Right atrium auricular region (tissue), 2 donors: Measurements from ENCODE around the gene ZNF862. TPM values are rescaled to one million over a fixed set of nuclear protein-coding genes. Genes with fewer than 3 reads are reported as not detected.

Experiments used
- DNase-seq: peaks from one replicate; pipeline ENCODE4 v3.0.0-alpha.2; 2019; ENCODE audit warnings: low spot score
- H3K27ac ChIP-seq, 2 donors: fragments of 200-600 bp; sonication (generic); 1 replicate in 1 of 2; 2 replicates in 1 of 2; pipeline ENCODE4 v1.5.1; 2016 to 2019
- H3K27me3 ChIP-seq, 2 donors: fragments of 200-600 bp; sonication (generic); one replicate each; pipeline versions ENCODE4 v1.5.1 to v1.6.0; 2017 to 2019
- H3K36me3 ChIP-seq: fragments of 200-600 bp; sonication (generic); one replicate; pipeline ENCODE4 v1.5.1; 2016
- H3K4me1 ChIP-seq, 2 donors: fragments of 200-600 bp; sonication (generic); one replicate each; pipeline versions ENCODE4 v1.5.1 to v1.6.0; 2017 to 2019
- H3K4me3 ChIP-seq, 2 donors: fragments of 200-600 bp; sonication (generic); 1 replicate in 1 of 2; 2 replicates in 1 of 2; pipeline ENCODE4 v1.5.1; 2017 to 2019; ENCODE audit warnings: mild to moderate bottlenecking in 1 of 2, moderate library complexity in 1 of 2
- H3K9me3 ChIP-seq, 2 donors: fragments of 200-600 bp; sonication (generic); one replicate each; pipeline ENCODE4 v1.5.1; 2019
- total RNA-seq, 2 donors: library from RNA; depleted of rRNA; stranded (reverse); fragments of >200 nt; gene quantifications; one replicate each; pipeline ENCODE4 v1.1.0, GENCODE V29; 2016
- TF ChIP-seq, protein P1 (sequence below), 2 donors: fragments of 200-600 bp; sonication (generic); IDR thresholded peaks; one replicate each; pipeline ENCODE4 v1.5.1; 2019; ENCODE audit warnings: antibody characterized with exemption in 2 of 2

The ZNF862 gene
- total RNA-seq = 10 to 100 TPM in 1 of 2 donors, 1 to 10 TPM in 1; 7.0 to 11.0 TPM

- TF ChIP-seq, protein P1, sequence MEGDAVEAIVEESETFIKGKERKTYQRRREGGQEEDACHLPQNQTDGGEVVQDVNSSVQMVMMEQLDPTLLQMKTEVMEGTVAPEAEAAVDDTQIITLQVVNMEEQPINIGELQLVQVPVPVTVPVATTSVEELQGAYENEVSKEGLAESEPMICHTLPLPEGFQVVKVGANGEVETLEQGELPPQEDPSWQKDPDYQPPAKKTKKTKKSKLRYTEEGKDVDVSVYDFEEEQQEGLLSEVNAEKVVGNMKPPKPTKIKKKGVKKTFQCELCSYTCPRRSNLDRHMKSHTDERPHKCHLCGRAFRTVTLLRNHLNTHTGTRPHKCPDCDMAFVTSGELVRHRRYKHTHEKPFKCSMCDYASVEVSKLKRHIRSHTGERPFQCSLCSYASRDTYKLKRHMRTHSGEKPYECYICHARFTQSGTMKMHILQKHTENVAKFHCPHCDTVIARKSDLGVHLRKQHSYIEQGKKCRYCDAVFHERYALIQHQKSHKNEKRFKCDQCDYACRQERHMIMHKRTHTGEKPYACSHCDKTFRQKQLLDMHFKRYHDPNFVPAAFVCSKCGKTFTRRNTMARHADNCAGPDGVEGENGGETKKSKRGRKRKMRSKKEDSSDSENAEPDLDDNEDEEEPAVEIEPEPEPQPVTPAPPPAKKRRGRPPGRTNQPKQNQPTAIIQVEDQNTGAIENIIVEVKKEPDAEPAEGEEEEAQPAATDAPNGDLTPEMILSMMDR (IDR thresholded peaks at IDR 0.05) = no peak
- Histone ChIP-seq H3K4me1 (peaks cover 0 to 14% of the 10 kb centered on the region in 2 donors), H3K27ac (peak within 1 kb of the TSS; percentile 89 to 90), H3K27me3 (no peaks in the 10 kb centered on the region), H3K9me3 (no peaks in the 10 kb centered on the region), H3K4me3 (peak within 1 kb of the TSS; percentile 75 to 86), H3K36me3 (no peaks in the 10 kb centered on the region)
- DNase-seq = peak; percentile 98
These were observed at the start of gene ZNF862 for GRCh38 chr7:149838224-149838991. TSS of gene ZNF862 (plus strand) at chr7:149838375. CDS start at chr7:149838612, 237 bp downstream.

DNA sequence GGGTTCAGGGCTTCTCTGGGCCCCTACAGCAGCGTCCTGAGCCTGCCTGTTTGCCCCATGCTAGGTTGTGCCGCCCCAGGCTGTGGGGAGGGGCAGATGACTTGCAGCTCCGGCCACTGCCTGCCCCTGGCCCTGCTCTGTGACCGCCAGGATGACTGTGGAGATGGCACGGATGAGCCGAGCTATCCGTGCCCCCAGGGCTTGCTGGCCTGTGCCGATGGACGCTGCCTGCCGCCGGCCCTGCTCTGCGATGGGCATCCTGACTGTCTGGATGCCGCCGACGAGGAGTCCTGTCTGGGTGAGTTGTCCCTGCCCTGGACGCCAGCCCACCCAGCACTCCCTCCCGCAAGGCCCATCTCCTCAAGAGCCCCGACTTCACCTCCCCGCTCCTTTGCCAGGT, 49.1 kb upstream of the ZNF862 start:
- Histone ChIP-seq H3K4me3 (no peak overlapping the region), H3K27me3 (peaks cover 0 to 12% of the 10 kb centered on the region in 2 donors), H3K27ac (no peak overlapping the region), H3K4me1 (peaks cover 0 to 17% of the 10 kb centered on the region in 2 donors), H3K9me3 (no peaks in the 10 kb centered on the region), H3K36me3 (no peaks in the 10 kb centered on the region)
- TF ChIP-seq, protein P1 (IDR thresholded peaks at IDR 0.05) = no peak
- DNase-seq = no peak

GRCh38 chr7:149790146-149790548, 48.0 kb upstream of the ZNF862 start:
- H3K27ac ChIP-seq = no peak overlapping the region
- peaks cover 0 to 12% of the 10 kb centered on the region in 2 donors for H3K27me3 ChIP-seq
- H3K9me3 ChIP-seq = no peaks in the 10 kb centered on the region
- H3K4me1 ChIP-seq = peaks cover 0 to 17% of the 10 kb centered on the region in 2 donors
- DNase-seq = no peak
- no peaks in the 10 kb centered on the region for H3K36me3 ChIP-seq
- TF ChIP-seq, protein P1 (IDR thresholded peaks at IDR 0.05) = peak in 1 of 2 donors; percentile 68
- H3K4me3 ChIP-seq = no peak overlapping the region

- no peak for DNase-seq
- H3K36me3 ChIP-seq = no peaks in the 10 kb centered on the region
- no peaks in the 10 kb centered on the region for H3K9me3 ChIP-seq
- H3K27me3 ChIP-seq = peaks cover 0 to 12% of the 10 kb centered on the region in 2 donors
- H3K4me1 ChIP-seq = peaks cover 0 to 17% of the 10 kb centered on the region in 2 donors
- H3K27ac ChIP-seq = no peak overlapping the region
- no peak overlapping the region for H3K4me3 ChIP-seq
- TF ChIP-seq, protein P1 (IDR thresholded peaks at IDR 0.05) = no peak
These were observed 47.3 kb upstream of the ZNF862 start for GRCh38 chr7:149790754-149791360.

- DNase-seq = no peak
- TF ChIP-seq, protein P1 (IDR thresholded peaks at IDR 0.05) = no peak
- peaks cover 0 to 12% of the 10 kb centered on the region in 2 donors for H3K27me3 ChIP-seq
These were observed 46.6 kb upstream of the ZNF862 start for GRCh38 chr7:149791411-149792219.

More at GRCh38 chr7:149791411-149792219, 46.6 kb upstream of the ZNF862 start:
- no peaks in the 10 kb centered on the region for H3K9me3 ChIP-seq
- no peak overlapping the region for H3K4me3 ChIP-seq
- no peaks in the 10 kb centered on the region for H3K36me3 ChIP-seq
- no peak overlapping the region for H3K27ac ChIP-seq
- peaks cover 0 to 17% of the 10 kb centered on the region in 2 donors for H3K4me1 ChIP-seq
